H1 (cell line): ENCODE measurements around the gene HIVEP2. TPM values are rescaled to one million over a fixed set of nuclear protein-coding genes. Genes with fewer than 3 reads are reported as not detected.

Experiments used
- CTCF ChIA-PET: fragments of 300-600 bp; sonication (Branson Sonifier 250); formaldehyde crosslinking; loops from one replicate; lab custom pipeline; 2021; ENCODE audit not compliant: partially characterized antibody; lab: Charles Lee
- POLR2A ChIA-PET: fragments of 300-600 bp; sonication (Branson Sonifier 250); formaldehyde crosslinking; loops from one replicate; lab custom pipeline; 2021; ENCODE audit warnings: inconsistent platforms; ENCODE audit not compliant: partially characterized antibody; lab: Charles Lee
- DNase-seq, 2 experiments: peaks; one replicate each; pipeline versions ENCODE4 v3.0.0 to v3.0.0-alpha.2; 2010 to 2022; ENCODE audit warnings: low spot score in 2 of 2, low read depth in 1 of 2, mixed read lengths in 1 of 2
- FAIRE-seq: peaks from 2 replicates; lab custom pipeline; 2011; peaks lifted over from hg19 to GRCh38; lab: Jason Lieb, UNC
- H2AFZ ChIP-seq: 2 replicates; pipeline ENCODE4 v1.8.1; 2012; ENCODE audit warnings: low read length, inconsistent platforms
- H2AK5ac ChIP-seq: 2 replicates; pipeline ENCODE4 v1.6.1; 2013; ENCODE audit warnings: low read depth, low read length
- H2BK120ac ChIP-seq: replicated peaks from 2 replicates; pipeline ENCODE3; 2013; ENCODE audit warnings: low read depth, low read length, inconsistent platforms
- H2BK12ac ChIP-seq: 2 replicates; pipeline ENCODE4 v1.6.1; 2013; ENCODE audit warnings: low read depth, low read length
- H2BK15ac ChIP-seq: 2 replicates; pipeline ENCODE4 v1.6.1; 2013; ENCODE audit warnings: low read length
- H2BK20ac ChIP-seq: 2 replicates; pipeline ENCODE4 v1.6.1; 2013; ENCODE audit warnings: low read length
- H2BK5ac ChIP-seq: 2 replicates; pipeline ENCODE4 v1.6.1; 2013; ENCODE audit warnings: low read depth, low read length
- H3K14ac ChIP-seq: 2 replicates; pipeline ENCODE4 v1.6.1; 2013; ENCODE audit warnings: inconsistent platforms; ENCODE audit not compliant: insufficient read length
- H3K18ac ChIP-seq: 2 replicates; pipeline ENCODE4 v1.6.1; 2013; ENCODE audit warnings: low read length; ENCODE audit errors: extremely low read depth
- H3K23ac ChIP-seq: 2 replicates; pipeline ENCODE4 v1.6.1; 2013; ENCODE audit warnings: inconsistent platforms; ENCODE audit not compliant: insufficient read length
- H3K23me2 ChIP-seq: 2 replicates; pipeline ENCODE4 v1.6.1; 2013; ENCODE audit warnings: low read depth, low read length
- H3K27ac ChIP-seq: 2 replicates; pipeline ENCODE4 v1.6.1; 2011; ENCODE audit warnings: low read depth, low read length, inconsistent platforms
- H3K27me3 ChIP-seq, 4 experiments: replicated peaks in 1 of 4; 1 replicate in 1 of 4; 2 replicates in 3 of 4; pipeline versions ENCODE4 v1.6.1 to v1.8.1; 2011 to 2013; ENCODE audit warnings: low read length in 3 of 4, mild to moderate bottlenecking in 3 of 4, inconsistent platforms in 2 of 4, mixed read lengths in 2 of 4, moderate library complexity in 1 of 4; ENCODE audit not compliant: control insufficient read depth in 3 of 4, insufficient read depth in 3 of 4; ENCODE audit errors: extremely low read depth in 1 of 4
- H3K36me3 ChIP-seq, 4 experiments: 2 replicates each; pipeline versions ENCODE4 v1.6.1 to v1.8.1; 2011 to 2013; ENCODE audit warnings: mild to moderate bottlenecking in 4 of 4, low read length in 3 of 4, moderate library complexity in 2 of 4, control low read depth in 1 of 4, inconsistent platforms in 1 of 4; ENCODE audit not compliant: insufficient read depth in 4 of 4, control insufficient read depth in 2 of 4
- H3K4ac ChIP-seq: replicated peaks from 2 replicates; pipeline ENCODE3; 2013; ENCODE audit warnings: low read length, low read depth, mixed read lengths, inconsistent platforms; ENCODE audit not compliant: insufficient read length
- H3K4me1 ChIP-seq, 4 experiments: replicated peaks in 1 of 4; 1 replicate in 1 of 4; 2 replicates in 3 of 4; pipeline versions ENCODE4 v1.6.1 to v1.8.1; 2011 to 2013; ENCODE audit warnings: low read length in 3 of 4, inconsistent platforms in 2 of 4, mixed read lengths in 1 of 4; ENCODE audit not compliant: insufficient read depth in 4 of 4, control insufficient read depth in 3 of 4
- H3K4me2 ChIP-seq, 2 experiments: 2 replicates each; pipeline versions ENCODE4 v1.6.1 to v1.8.1; 2011 to 2013; ENCODE audit warnings: low read depth in 2 of 2, low read length in 2 of 2, control low read depth in 1 of 2, inconsistent platforms in 1 of 2, mild to moderate bottlenecking in 1 of 2; ENCODE audit not compliant: insufficient read depth in 1 of 2
- H3K4me3 ChIP-seq, 4 experiments: fragments of 200-600, 300-600 bp in 1 of 4; sonication (generic), shearing (Covaris generic), sonication (Bioruptor Twin) in 1 of 4; 2 replicates each; pipeline versions ENCODE4 v1.5.1 to v1.8.1; 2011 to 2016; ENCODE audit warnings: low read length in 4 of 4, low read depth in 3 of 4, control low read depth in 2 of 4, inconsistent platforms in 2 of 4, mild to moderate bottlenecking in 2 of 4, mixed read lengths in 1 of 4, moderate library complexity in 1 of 4; ENCODE audit not compliant: insufficient read depth in 2 of 4; ENCODE audit errors: extremely low read depth in 1 of 4
- H3K56ac ChIP-seq: replicated peaks from 2 replicates; pipeline ENCODE3; 2013; ENCODE audit warnings: low read depth, mild to moderate bottlenecking, mixed read lengths, low read length, inconsistent platforms; ENCODE audit not compliant: insufficient read length
- H3K79me1 ChIP-seq: 2 replicates; pipeline ENCODE4 v1.6.1; 2013; ENCODE audit warnings: low read depth, low read length, control low read depth
- H3K79me2 ChIP-seq, 2 experiments: 2 replicates each; pipeline versions ENCODE4 v1.6.1 to v1.8.1; 2012 to 2013; ENCODE audit warnings: low read length in 2 of 2, mild to moderate bottlenecking in 2 of 2, inconsistent platforms in 1 of 2; ENCODE audit not compliant: insufficient read depth in 2 of 2, control insufficient read depth in 1 of 2
- H3K9ac ChIP-seq, 4 experiments: replicated peaks in 1 of 4; 1 replicate in 1 of 4; 2 replicates in 3 of 4; pipeline versions ENCODE4 v1.6.1 to v1.8.1; 2011 to 2013; ENCODE audit warnings: low read depth in 3 of 4, low read length in 3 of 4, control low read depth in 2 of 4, mild to moderate bottlenecking in 2 of 4, moderate library complexity in 2 of 4, inconsistent platforms in 1 of 4; ENCODE audit errors: extremely low read depth in 1 of 4
- H3K9me3 ChIP-seq, 2 experiments: 2 replicates each; pipeline versions ENCODE4 v1.6.1 to v1.8.1; 2012 to 2013; ENCODE audit warnings: mild to moderate bottlenecking in 2 of 2, moderate library complexity in 2 of 2, control low read depth in 1 of 2, inconsistent platforms in 1 of 2, low read depth in 1 of 2, low read length in 1 of 2, mixed read lengths in 1 of 2; ENCODE audit not compliant: insufficient read depth in 2 of 2
- H4K20me1 ChIP-seq, 2 experiments: replicated peaks in 1 of 2; 2 replicates each; pipeline versions ENCODE3 to v1.8.1; 2011 to 2013; ENCODE audit warnings: inconsistent platforms in 2 of 2, low read length in 2 of 2, mild to moderate bottlenecking in 1 of 2; ENCODE audit not compliant: insufficient read depth in 2 of 2, control insufficient read depth in 1 of 2
- H4K5ac ChIP-seq: 2 replicates; pipeline ENCODE4 v1.6.1; 2013; ENCODE audit warnings: low read length, low read depth, mixed read lengths, inconsistent platforms; ENCODE audit not compliant: insufficient read length
- H4K8ac ChIP-seq: 2 replicates; pipeline ENCODE4 v1.8.0; 2013; ENCODE audit warnings: mild to moderate bottlenecking, moderate library complexity, low read length, inconsistent platforms; ENCODE audit not compliant: insufficient read depth; ENCODE audit errors: extremely low read depth
- H4K91ac ChIP-seq: replicated peaks from 2 replicates; pipeline ENCODE3; 2013; ENCODE audit warnings: low read length, mixed read lengths, inconsistent platforms; ENCODE audit not compliant: insufficient read length
- JUND ChIP-seq: IDR thresholded peaks from 2 replicates; pipeline ENCODE4 v1.6.1; 2011; ENCODE audit warnings: mild to moderate bottlenecking, improper control_type of control experiment, low read length
- POU5F1 ChIP-seq: IDR thresholded peaks from 2 replicates; pipeline ENCODE4 v1.6.1; 2011; ENCODE audit warnings: low read depth, mild to moderate bottlenecking, low read length, moderate library complexity
- RNF2 ChIP-seq: fragments of 200-900, 300-1000 bp; sonication (generic); IDR thresholded peaks from 2 replicates; pipeline ENCODE4 v1.7.1; 2016; ENCODE audit warnings: borderline replicate concordance, low read depth, mild to moderate bottlenecking, antibody characterized with exemption, low read length; ENCODE audit not compliant: poor library complexity, severe bottlenecking; ENCODE audit errors: missing control alignments
- WGBS, 2 experiments: shearing (Covaris generic) in 1 of 2; methylation state at CpG; one replicate each; pipeline versions ENCODE4 v1.1.6 to v1.1.7; 2013 to 2015; ENCODE audit warnings: low lambda C conversion rate in 2 of 2, mixed read lengths in 2 of 2, inconsistent platforms in 1 of 2, low coverage in 1 of 2, missing lambda C conversion rate in 1 of 2; ENCODE audit not compliant: insufficient replicate concordance in 2 of 2, insufficient coverage in 1 of 2, insufficient read length in 1 of 2; ENCODE audit errors: extremely low coverage in 1 of 2, missing lambda C conversion rate in 1 of 2; 5-methylcytosine and 5-hydroxymethylcytosine counted together
- polyA plus RNA-seq, 7 experiments: library from polyadenylated mRNA; depleted of rRNA in 3 of 7; stranded (reverse) in 5 of 7; unstranded in 2 of 7; fragments of >200 nt in 5 of 7; fragments of 200-250 nt in 2 of 7; gene quantifications; 1 replicate in 5 of 7; 2 replicates in 1 of 7; 4 replicates in 1 of 7; pipeline versions ENCODE4 v1.2.1 to v1.2.3, GENCODE V29; 2011 to 2013; ENCODE audit warnings: missing spikeins in 2 of 7, mixed read lengths in 2 of 7
- total RNA-seq: library from RNA; stranded (reverse); fragmentation: NEBNext Ultra II Directional; extraction: Animal tissue kit (Norgen Biotek cat#: 25700); gene quantifications from 2 replicates; pipeline ENCODE4 v1.2.1, GENCODE V29; 2021

The HIVEP2 gene
- total and polyA plus RNA-seq, 2 of the 8 experiments (the other 6 are each of a cell fraction or from before 2014, with no cell fraction given) = 2.2 to 6.1 TPM

GRCh38 chr6:142888456-142888855, 56.5 kb downstream of the HIVEP2 start:
- Histone ChIP-seq H3K23ac (no peak overlapping the region), H3K4me1 (peaks cover 4 to 13% (median 9%) of the 10 kb centered on the region in 4 experiments; a peak in 5 of 7 replicates), H2BK12ac (no peak overlapping the region), H2AFZ (no peak overlapping the region), H2BK120ac (no peak overlapping the region), H3K56ac (no peak overlapping the region), H3K4me2 (no peak overlapping the region), H4K5ac (no peak overlapping the region), H4K91ac (no peak overlapping the region), H3K4me3 (no peak overlapping the region), H3K4ac (no peak overlapping the region), H3K9me3 (no peaks in the 10 kb centered on the region), H3K36me3 (no peaks in the 10 kb centered on the region), H3K14ac (no peak overlapping the region), H4K20me1 (no peaks in the 10 kb centered on the region), H3K79me1 (no peaks in the 10 kb centered on the region), H3K23me2 (no peaks in the 10 kb centered on the region), H2BK5ac (no peak overlapping the region), H3K18ac (no peak overlapping the region), H3K27me3 (no peaks in the 10 kb centered on the region), H3K9ac (no peak overlapping the region), H2BK20ac (no peak overlapping the region), H4K8ac (no peak overlapping the region), H3K79me2 (no peaks in the 10 kb centered on the region; a peak in 1 of 4 replicates), H3K27ac (no peak overlapping the region), H2AK5ac (no peak overlapping the region), H2BK15ac (no peak overlapping the region)
- TF ChIP-seq POU5F1 (no peak), JUND (no peak), RNF2 (no peak)
- ChIA-PET CTCF (interaction anchor here (1.4 kb wide), 1 partner anchor 19 kb away, joined by 3 read pairs; no protein-coding TSS in a partner anchor), POLR2A (no interaction called here)
- DNase-seq = no peak
- FAIRE-seq = no peak
- 91% methylated on average over 1 of the region's 1 CpG; no CpG with 5 or more reads in 1 of the 2 experiments for WGBS, 2 experiments
